ENCODE measurements around the gene ZBED1. TPM values are rescaled to one million over a fixed set of nuclear protein-coding genes. Genes with fewer than 3 reads are reported as not detected.

ZBED1 gene
- total and polyA plus RNA-seq, 2 donors (not counting 3 experiments of a cell fraction or from before 2014, with no cell fraction given): 24.6 to 46.5 TPM

DNA sequence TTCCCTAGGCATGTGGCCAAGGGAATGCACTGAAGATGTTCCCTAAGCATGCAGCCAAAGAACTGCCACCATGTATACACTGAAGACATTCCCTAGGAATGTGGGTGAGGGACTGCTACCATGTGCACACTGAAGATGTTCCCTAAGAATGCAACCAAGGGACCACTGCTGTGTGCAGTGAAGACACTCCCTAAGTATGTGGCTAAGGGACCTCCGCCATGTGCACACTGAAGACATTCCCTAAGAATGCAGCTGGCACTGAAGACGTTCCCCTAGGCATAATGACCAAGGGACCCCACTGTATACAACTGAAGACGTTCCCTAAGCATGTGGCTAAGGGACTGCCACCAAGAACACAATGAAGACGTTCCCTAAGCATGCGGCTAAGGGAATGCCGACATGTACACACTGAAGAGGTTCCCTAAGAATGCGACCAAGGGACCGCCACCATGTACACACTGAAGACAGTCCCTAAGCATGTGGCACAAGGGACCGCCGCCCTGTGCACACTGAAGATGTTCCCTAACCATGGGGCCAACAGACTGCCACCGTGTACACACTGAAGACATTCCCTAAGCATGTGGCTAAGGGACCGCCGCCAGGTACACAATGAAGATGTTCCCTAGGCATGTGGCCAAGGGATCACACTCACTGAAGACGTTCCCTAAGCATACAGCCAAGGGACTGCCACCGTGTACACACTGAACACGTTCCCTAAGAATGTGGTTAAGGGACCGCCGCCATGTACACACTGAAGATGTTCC, 25.6 kb downstream of the ZBED1 start:
- DNase-seq (ENCODE audit: low read depth, low spot score) (no peak), FAIRE-seq (peak; percentile 12)
- H3K79me2 ChIP-seq (ENCODE audit: control insufficient read depth, insufficient read depth, low read length): peaks cover 26% of the 10 kb centered on the region
- no peaks in the 10 kb centered on the region for H4K20me1 ChIP-seq (replicated peaks; ENCODE audit: control insufficient read depth, extremely low read depth, insufficient read depth, low read length)
- no peak for TF ChIP-seq JUN (IDR thresholded peaks at IDR 0.05; ENCODE audit: borderline replicate concordance, insufficient read depth, insufficient read length, low read depth)
- TF ChIP-seq FOS (IDR thresholded peaks at IDR 0.05; ENCODE audit: borderline replicate concordance, insufficient read depth, low read length): no peak
- no peak for TF ChIP-seq GATA2 (IDR thresholded peaks at IDR 0.05; ENCODE audit: insufficient read depth, insufficient read length, low read depth, low read length)
- TF ChIP-seq, protein P1, sequence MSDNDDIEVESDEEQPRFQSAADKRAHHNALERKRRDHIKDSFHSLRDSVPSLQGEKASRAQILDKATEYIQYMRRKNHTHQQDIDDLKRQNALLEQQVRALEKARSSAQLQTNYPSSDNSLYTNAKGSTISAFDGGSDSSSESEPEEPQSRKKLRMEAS (IDR thresholded peaks at IDR 0.05; ENCODE audit: insufficient read depth, insufficient read length): no peak
- no peak for TF ChIP-seq EZH2 (IDR thresholded peaks at IDR 0.05; ENCODE audit: borderline replicate concordance, low read depth, low read length, severe bottlenecking)
- TF ChIP-seq, protein P2, sequence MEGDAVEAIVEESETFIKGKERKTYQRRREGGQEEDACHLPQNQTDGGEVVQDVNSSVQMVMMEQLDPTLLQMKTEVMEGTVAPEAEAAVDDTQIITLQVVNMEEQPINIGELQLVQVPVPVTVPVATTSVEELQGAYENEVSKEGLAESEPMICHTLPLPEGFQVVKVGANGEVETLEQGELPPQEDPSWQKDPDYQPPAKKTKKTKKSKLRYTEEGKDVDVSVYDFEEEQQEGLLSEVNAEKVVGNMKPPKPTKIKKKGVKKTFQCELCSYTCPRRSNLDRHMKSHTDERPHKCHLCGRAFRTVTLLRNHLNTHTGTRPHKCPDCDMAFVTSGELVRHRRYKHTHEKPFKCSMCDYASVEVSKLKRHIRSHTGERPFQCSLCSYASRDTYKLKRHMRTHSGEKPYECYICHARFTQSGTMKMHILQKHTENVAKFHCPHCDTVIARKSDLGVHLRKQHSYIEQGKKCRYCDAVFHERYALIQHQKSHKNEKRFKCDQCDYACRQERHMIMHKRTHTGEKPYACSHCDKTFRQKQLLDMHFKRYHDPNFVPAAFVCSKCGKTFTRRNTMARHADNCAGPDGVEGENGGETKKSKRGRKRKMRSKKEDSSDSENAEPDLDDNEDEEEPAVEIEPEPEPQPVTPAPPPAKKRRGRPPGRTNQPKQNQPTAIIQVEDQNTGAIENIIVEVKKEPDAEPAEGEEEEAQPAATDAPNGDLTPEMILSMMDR (IDR thresholded peaks at IDR 0.05; ENCODE audit: extremely low read depth in 1 of 2, insufficient read depth in 1 of 2, low read depth in 1 of 2, low read length in 2 of 2): no peak
- TF ChIP-seq MYC (IDR thresholded peaks at IDR 0.05; ENCODE audit: low read depth, low read length): no peak
- dilution Hi-C loops (cut with MboI; ENCODE audit: extremely low pct_ligation_motif_present, low sequenced_read_pairs): no loop called here
- no peaks in the 10 kb centered on the region for H3K4me1 ChIP-seq (ENCODE audit: control insufficient read depth, extremely low read depth, insufficient read depth, low read length)
- POLR2A ChIA-PET: no interaction called here
- H3K4me3 ChIP-seq (replicated peaks in 1 of 3; ENCODE audit: insufficient read depth in 1 of 3, low read depth in 1 of 3, low read length in 3 of 3): no peak overlapping the region
- CTCF ChIA-PET: no interaction called here
- H3K9ac ChIP-seq (replicated peaks; ENCODE audit: extremely low read depth, insufficient read depth, low read length): no peak overlapping the region
- H2AFZ ChIP-seq (ENCODE audit: low read depth, low read length): no peak overlapping the region
- intact Hi-C loops (cut with micrococcal nuclease): no loop called here
- no peaks in the 10 kb centered on the region for H3K36me3 ChIP-seq (ENCODE audit: control insufficient read depth in 2 of 2, extremely low read depth in 1 of 2, insufficient read depth in 2 of 2, low read length in 2 of 2)
- H3K27ac ChIP-seq (ENCODE audit: insufficient read depth, low read depth, low read length): no peak overlapping the region
- H3K27me3 ChIP-seq (ENCODE audit: control insufficient read depth in 2 of 2, insufficient read depth in 2 of 2, low read length in 2 of 2): no peaks in the 10 kb centered on the region
- no TSS peak for BruUV-seq (replicated peaks)
- H3K4me2 ChIP-seq (ENCODE audit: insufficient read depth, low read length): no peak overlapping the region
- no peaks in the 10 kb centered on the region for H3K9me3 ChIP-seq (replicated peaks; ENCODE audit: control insufficient read depth, insufficient read depth, low read length)
- no peaks in the 10 kb centered on the region for H3K9me1 ChIP-seq (replicated peaks; ENCODE audit: control insufficient read depth, extremely low read depth, insufficient read depth, low read length)

All from endothelial cell of umbilical vein (primary cell).